H9 (cell line): ENCODE results near the gene HEBP2. TPM values are rescaled to one million over a fixed set of nuclear protein-coding genes. Genes with fewer than 3 reads are reported as not detected.

ENCODE experiments used
- DNase-seq: peaks from one replicate; pipeline ENCODE4 v3.0.0-alpha.2; 2017
- H2AFZ ChIP-seq: one replicate; pipeline ENCODE4 v1.6.1; 2013; ENCODE audit warnings: mild to moderate bottlenecking, low read length, control low read depth, moderate library complexity
- H2AK5ac ChIP-seq: 2 replicates; pipeline ENCODE4 v1.6.1; 2013; ENCODE audit warnings: low read length, control low read depth, mixed read lengths; ENCODE audit not compliant: insufficient read length
- H2BK120ac ChIP-seq: one replicate; pipeline ENCODE4 v1.6.1; 2013; ENCODE audit warnings: low read depth, mild to moderate bottlenecking, low read length, control low read depth, inconsistent platforms; ENCODE audit not compliant: poor library complexity, severe bottlenecking
- H2BK12ac ChIP-seq: 2 replicates; pipeline ENCODE4 v1.6.1; 2013; ENCODE audit warnings: low read length, control low read depth, mixed read lengths, low read depth; ENCODE audit not compliant: insufficient read length
- H2BK15ac ChIP-seq: 2 replicates; pipeline ENCODE4 v1.6.1; 2013; ENCODE audit warnings: low read depth, low read length, control low read depth
- H2BK20ac ChIP-seq: one replicate; pipeline ENCODE4 v1.6.1; 2013; ENCODE audit warnings: low read depth, mild to moderate bottlenecking, low read length, control low read depth, inconsistent platforms; ENCODE audit not compliant: poor library complexity, severe bottlenecking
- H2BK5ac ChIP-seq: 2 replicates; pipeline ENCODE4 v1.6.1; 2013; ENCODE audit warnings: low read length, control low read depth, mixed read lengths; ENCODE audit not compliant: insufficient read length
- H3K14ac ChIP-seq: 2 replicates; pipeline ENCODE4 v1.6.1; 2013; ENCODE audit warnings: low read length, control low read depth; ENCODE audit not compliant: insufficient read depth
- H3K18ac ChIP-seq: 2 replicates; pipeline ENCODE4 v1.6.1; 2013; ENCODE audit warnings: low read depth, mild to moderate bottlenecking, mixed read lengths, low read length, control low read depth; ENCODE audit not compliant: insufficient read length
- H3K23ac ChIP-seq: 2 replicates; pipeline ENCODE4 v1.6.1; 2013; ENCODE audit warnings: low read length, control low read depth, mixed read lengths, low read depth; ENCODE audit not compliant: insufficient read length
- H3K23me2 ChIP-seq: 2 replicates; pipeline ENCODE4 v1.6.1; 2013; ENCODE audit warnings: low read depth, mild to moderate bottlenecking, mixed read lengths, low read length, control low read depth; ENCODE audit not compliant: insufficient read length, poor library complexity, severe bottlenecking
- H3K27ac ChIP-seq: 2 replicates; pipeline ENCODE4 v1.5.1; 2013; ENCODE audit warnings: low read length, control low read depth, mixed read lengths, low read depth; ENCODE audit not compliant: insufficient read length
- H3K27me3 ChIP-seq: 2 replicates; pipeline ENCODE4 v1.6.1; 2013; ENCODE audit warnings: low read length, control low read depth, inconsistent platforms; ENCODE audit not compliant: insufficient read depth
- H3K4ac ChIP-seq: 2 replicates; pipeline ENCODE4 v1.6.1; 2013; ENCODE audit warnings: low read depth, mild to moderate bottlenecking, control low read depth, inconsistent platforms, low read length, moderate library complexity
- H3K4me1 ChIP-seq: 2 replicates; pipeline ENCODE4 v1.6.1; 2013; ENCODE audit warnings: low read length, control low read depth, inconsistent platforms; ENCODE audit not compliant: insufficient read depth
- H3K4me2 ChIP-seq: 2 replicates; pipeline ENCODE4 v1.6.1; 2013; ENCODE audit warnings: low read length, control low read depth, mixed read lengths; ENCODE audit not compliant: insufficient read length, insufficient read depth
- H3K56ac ChIP-seq: 2 replicates; pipeline ENCODE4 v1.6.1; 2013; ENCODE audit warnings: low read depth, mild to moderate bottlenecking, mixed read lengths, low read length, control low read depth; ENCODE audit not compliant: insufficient read length
- H3K79me1 ChIP-seq: 2 replicates; pipeline ENCODE4 v1.6.1; 2013; ENCODE audit warnings: low read depth, mild to moderate bottlenecking, moderate library complexity, low read length, control low read depth, inconsistent platforms; ENCODE audit not compliant: insufficient read depth, poor library complexity, severe bottlenecking
- H3K79me2 ChIP-seq: 2 replicates; pipeline ENCODE4 v1.6.1; 2013; ENCODE audit warnings: low read length, control low read depth, inconsistent platforms; ENCODE audit not compliant: insufficient read depth
- H3K9ac ChIP-seq: 2 replicates; pipeline ENCODE4 v1.6.1; 2013; ENCODE audit warnings: low read length, control low read depth, mixed read lengths; ENCODE audit not compliant: insufficient read length; ENCODE audit errors: extremely low read depth
- H3K9me3 ChIP-seq: one replicate; pipeline ENCODE4 v1.6.1; 2013; ENCODE audit warnings: low read depth, low read length, inconsistent platforms; ENCODE audit not compliant: control insufficient read depth
- H3T11ph ChIP-seq: one replicate; pipeline ENCODE4 v1.6.1; 2013; ENCODE audit warnings: mild to moderate bottlenecking, low read length, control low read depth, inconsistent platforms
- H4K20me1 ChIP-seq: one replicate; pipeline ENCODE4 v1.6.1; 2013; ENCODE audit not compliant: control insufficient read depth, insufficient read length, insufficient read depth
- H4K5ac ChIP-seq: 2 replicates; pipeline ENCODE4 v1.6.1; 2013; ENCODE audit warnings: low read depth, mild to moderate bottlenecking, mixed read lengths, low read length, control low read depth; ENCODE audit not compliant: insufficient read length
- H4K8ac ChIP-seq: replicated peaks from 2 replicates; pipeline ENCODE4 v1.6.1; 2013; ENCODE audit warnings: low read length, control low read depth, mixed read lengths, low read depth; ENCODE audit not compliant: insufficient read length
- H4K91ac ChIP-seq: 2 replicates; pipeline ENCODE4 v1.6.1; 2013; ENCODE audit warnings: low read depth, mild to moderate bottlenecking, moderate library complexity, mixed read lengths, low read length, control low read depth; ENCODE audit not compliant: insufficient read length
- H3K27ac Mint-ChIP-seq, 3 experiments: 2 replicates in 2 of 3; 3 replicates in 1 of 3; pipeline ENCODE4 v1.8.0; 2020 to 2021; ENCODE audit warnings: mixed read lengths in 3 of 3, mild to moderate bottlenecking in 1 of 3, moderate library complexity in 1 of 3
- H3K27me3 Mint-ChIP-seq: 2 replicates; pipeline ENCODE4 v1.8.0; 2021; ENCODE audit warnings: low read depth, mild to moderate bottlenecking, moderate library complexity, mixed read lengths
- H3K36me3 Mint-ChIP-seq, 3 experiments: 2 replicates in 2 of 3; 3 replicates in 1 of 3; pipeline ENCODE4 v1.8.0; 2020 to 2021; ENCODE audit warnings: low read depth in 3 of 3, mixed read lengths in 3 of 3; ENCODE audit not compliant: insufficient read depth in 1 of 3
- H3K4me1 Mint-ChIP-seq, 2 experiments: 2 replicates each; pipeline ENCODE4 v1.8.0; 2020; ENCODE audit warnings: mixed read lengths in 2 of 2
- H3K4me3 Mint-ChIP-seq, 2 experiments: 2 replicates in 1 of 2; 3 replicates in 1 of 2; pipeline ENCODE4 v1.8.0; 2020 to 2021; ENCODE audit warnings: mild to moderate bottlenecking in 2 of 2, mixed read lengths in 2 of 2, moderate library complexity in 1 of 2
- H3K9me3 Mint-ChIP-seq, 2 experiments: 2 replicates in 1 of 2; 3 replicates in 1 of 2; pipeline ENCODE4 v1.8.0; 2020; ENCODE audit warnings: mild to moderate bottlenecking in 2 of 2, mixed read lengths in 2 of 2, moderate library complexity in 1 of 2
- WGBS: extraction: QIAGEN DNeasy Blood & Tissue Kit; methylation state at CpG from one replicate; pipeline ENCODE4 v1.1.7; 2013; ENCODE audit warnings: missing lambda C conversion rate, low lambda C conversion rate, mixed read lengths; ENCODE audit not compliant: insufficient read length; ENCODE audit errors: extremely low coverage; 5-methylcytosine and 5-hydroxymethylcytosine counted together
- total RNA-seq: library from RNA; stranded (reverse); gene quantifications from 2 replicates; pipeline ENCODE4 v1.2.1, GENCODE V29; 2021
- TF ChIP-seq, protein P1 (sequence below): fragments of 200-600 bp; sonication (generic); conservative IDR thresholded peaks from 3 replicates; pipeline ENCODE4 v1.8.0; 2021; ENCODE audit warnings: antibody characterized with exemption, mild to moderate bottlenecking

HEBP2 gene
- total RNA-seq, 1 experiment from 2014 or later = 57.8 TPM

DNA sequence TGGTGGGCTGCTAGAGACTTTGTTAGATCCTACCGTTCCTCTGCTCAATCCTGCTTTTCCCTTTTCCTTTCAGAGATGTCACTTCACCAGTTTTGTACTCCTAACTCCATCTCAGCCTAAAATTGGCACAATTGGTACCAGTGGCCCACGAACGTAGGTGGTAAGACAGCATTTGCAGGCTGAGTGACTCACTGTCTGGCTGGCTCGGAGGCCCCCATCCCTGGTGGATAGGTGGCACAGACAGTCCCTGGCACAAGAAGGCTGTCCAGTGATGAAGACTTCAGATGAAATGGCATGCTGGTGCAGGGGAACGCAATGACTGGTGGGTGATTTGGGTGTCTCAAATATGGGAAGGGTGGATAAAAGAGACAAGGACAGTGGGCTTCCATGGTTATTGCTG, 11.1 kb downstream of the HEBP2 start:
- TF ChIP-seq, protein P1, sequence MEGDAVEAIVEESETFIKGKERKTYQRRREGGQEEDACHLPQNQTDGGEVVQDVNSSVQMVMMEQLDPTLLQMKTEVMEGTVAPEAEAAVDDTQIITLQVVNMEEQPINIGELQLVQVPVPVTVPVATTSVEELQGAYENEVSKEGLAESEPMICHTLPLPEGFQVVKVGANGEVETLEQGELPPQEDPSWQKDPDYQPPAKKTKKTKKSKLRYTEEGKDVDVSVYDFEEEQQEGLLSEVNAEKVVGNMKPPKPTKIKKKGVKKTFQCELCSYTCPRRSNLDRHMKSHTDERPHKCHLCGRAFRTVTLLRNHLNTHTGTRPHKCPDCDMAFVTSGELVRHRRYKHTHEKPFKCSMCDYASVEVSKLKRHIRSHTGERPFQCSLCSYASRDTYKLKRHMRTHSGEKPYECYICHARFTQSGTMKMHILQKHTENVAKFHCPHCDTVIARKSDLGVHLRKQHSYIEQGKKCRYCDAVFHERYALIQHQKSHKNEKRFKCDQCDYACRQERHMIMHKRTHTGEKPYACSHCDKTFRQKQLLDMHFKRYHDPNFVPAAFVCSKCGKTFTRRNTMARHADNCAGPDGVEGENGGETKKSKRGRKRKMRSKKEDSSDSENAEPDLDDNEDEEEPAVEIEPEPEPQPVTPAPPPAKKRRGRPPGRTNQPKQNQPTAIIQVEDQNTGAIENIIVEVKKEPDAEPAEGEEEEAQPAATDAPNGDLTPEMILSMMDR = no peak
- DNase-seq = no peak
- Mint-ChIP-seq H3K27ac (no peak overlapping the region), H3K4me1 (no peaks in the 10 kb centered on the region; a peak in 2 of 4 replicates), H3K4me3 (no peak overlapping the region), H3K27me3 (no peaks in the 10 kb centered on the region), H3K9me3 (no peaks in the 10 kb centered on the region; a peak in 1 of 5 replicates), H3K36me3 (peaks cover 19 to 62% (median 57%) of the 10 kb centered on the region in 3 experiments; a peak in 6 of 7 replicates)
- Histone ChIP-seq H2BK120ac (no peak overlapping the region), H2BK12ac (no peak overlapping the region), H2BK5ac (no peak overlapping the region), H3K23me2 (no peaks in the 10 kb centered on the region), H2BK15ac (no peak overlapping the region), H2AK5ac (no peak overlapping the region), H3K27me3 (no peaks in the 10 kb centered on the region), H3K18ac (no peak overlapping the region), H4K5ac (no peak overlapping the region), H3K23ac (no peak overlapping the region), H3K9ac (no peak overlapping the region), H2BK20ac (no peak overlapping the region), H3K56ac (no peak overlapping the region), H2AFZ (no peak overlapping the region), H3K14ac (no peak overlapping the region), H4K20me1 (no peaks in the 10 kb centered on the region), H3K4me2 (no peak overlapping the region), H3T11ph (no peak overlapping the region), H3K79me2 (no peaks in the 10 kb centered on the region), H3K4ac (no peak overlapping the region), H4K8ac (no peak overlapping the region), H3K27ac (no peak overlapping the region), H3K4me1 (no peaks in the 10 kb centered on the region), H3K79me1 (no peaks in the 10 kb centered on the region), H3K9me3 (no peaks in the 10 kb centered on the region), H4K91ac (no peak overlapping the region)
- no CpG with 5 or more reads among the region's 5 CpGs for WGBS
